ENCODE results near the gene ATXN7L3.
A peak's percentile ranks its signal among the peaks of the same experiment; 100 is the strongest.
"Not testable (repeated sequence)": the region's sequence is repeated elsewhere in the genome, so short reads cannot be mapped to it uniquely, and the experiment has no call there.

ATXN7L3 gene

GRCh38 chr17:44149750-44150329, 49.8 kb downstream of the ATXN7L3 start (continued):
- TF ChIP-seq ZNF513 (tag by site-specific recombination; IDR thresholded peaks at IDR 0.05) (no peak), ZNF10 (tag by site-specific recombination; IDR thresholded peaks at IDR 0.05) (no peak), SCRT2 (tag by site-specific recombination; IDR thresholded peaks at IDR 0.05) (peak; percentile 85)

GRCh38 chr17:44149066-44149465, 50.6 kb downstream of the ATXN7L3 start:
- CTCF ChIA-PET, result interaction anchor here (0.7 to 3.1 kb wide), 5 partner anchors 19 to 374 kb away, joined by 3 to 16 read pairs (median 4); partner anchors contain the start of gene HDAC5
- peaks cover 72 to 80% of the 10 kb centered on the region in 2 experiments for H3K36me3 ChIP-seq (ENCODE audit: control insufficient read depth in 2 of 2, insufficient read depth in 1 of 2, low read length in 2 of 2)
- POLR2A ChIA-PET, result interaction anchor here (0.9 to 1.0 kb wide), 2 partner anchors 24 to 38 kb away, joined by 3 to 4 read pairs; no protein-coding TSS in a partner anchor

GRCh38 chr17:44147812-44148211, 51.9 kb downstream of the ATXN7L3 start:
- Histone ChIP-seq H3K4me1 (ENCODE audit: control insufficient read depth, insufficient read depth, low read length) (peaks cover 3% of the 10 kb centered on the region; the same call in 1 of the 2 replicates), H3K9me3 (ENCODE audit: control insufficient read depth, insufficient read depth, low read depth, low read length) (no peaks in the 10 kb centered on the region), H3K36me3 (ENCODE audit: control insufficient read depth in 2 of 2, insufficient read depth in 1 of 2, low read length in 2 of 2) (peaks cover 62 to 70% of the 10 kb centered on the region in 2 experiments), H3K27ac (ENCODE audit: extremely low read depth, low read depth, low read length) (no peak overlapping the region), H3K4me3 (ENCODE audit: low read depth, low read length) (no peak overlapping the region)
- ChIA-PET CTCF (interaction anchor here (1.0 kb wide), 1 partner anchor 21 kb away, joined by 3 read pairs; no protein-coding TSS in a partner anchor), POLR2A (interaction anchor here (3.2 kb wide), 1 partner anchor 20 kb away, joined by 14 read pairs; no protein-coding TSS in a partner anchor)
- TF ChIP-seq MEIS1 (CRISPR knock-in tag; IDR thresholded peaks at IDR 0.05; ENCODE audit: borderline replicate concordance) (no peak), ZBTB8A (tag by site-specific recombination; IDR thresholded peaks at IDR 0.05) (no peak), ZNF19 (tag by site-specific recombination; IDR thresholded peaks at IDR 0.05; ENCODE audit: low read depth) (no peak), TRIM28 (IDR thresholded peaks at IDR 0.05; ENCODE audit: borderline replicate concordance, low read length) (no peak), ZNF280C (tag by site-specific recombination; IDR thresholded peaks at IDR 0.05) (no peak)

More at GRCh38 chr17:44149066-44149465, 50.6 kb downstream of the ATXN7L3 start:
- not testable (repeated sequence) for H3K4me3 ChIP-seq (ENCODE audit: low read depth, low read length); H3K9me3 ChIP-seq (ENCODE audit: control insufficient read depth, insufficient read depth, low read depth, low read length); H3K4me1 ChIP-seq (ENCODE audit: control insufficient read depth, insufficient read depth, low read length); H3K27ac ChIP-seq (ENCODE audit: extremely low read depth, low read depth, low read length)

- H3K4me3 ChIP-seq (ENCODE audit: low read depth, low read length), result no peak overlapping the region
- ChIA-PET CTCF (interaction anchor here (0.6 to 4.1 kb wide), 8 partner anchors 19 to 377 kb away, joined by 3 to 20 read pairs (median 4); partner anchors contain the start of gene ASB16), POLR2A (interaction anchor here (0.5 to 3.2 kb wide), 9 partner anchors 21 to 482 kb away, joined by 3 to 14 read pairs (median 4); partner anchors contain the start of genes HDAC5 and TMUB2)
- H3K27ac ChIP-seq (ENCODE audit: extremely low read depth, low read depth, low read length), result no peak overlapping the region
- H3K4me1 ChIP-seq (ENCODE audit: control insufficient read depth, insufficient read depth, low read length), result peaks cover 3% of the 10 kb centered on the region; the same call in 1 of the 2 replicates
- H3K36me3 ChIP-seq (ENCODE audit: control insufficient read depth in 2 of 2, insufficient read depth in 1 of 2, low read length in 2 of 2), result peaks cover 55 to 61% of the 10 kb centered on the region in 2 experiments
- H3K9me3 ChIP-seq (ENCODE audit: control insufficient read depth, insufficient read depth, low read depth, low read length), result no peaks in the 10 kb centered on the region
- TF ChIP-seq ZNF701 (tag by site-specific recombination; IDR thresholded peaks at IDR 0.05), result no peak
- TF ChIP-seq PRDM10 (tag by site-specific recombination; IDR thresholded peaks at IDR 0.05), result no peak
- no peak for TF ChIP-seq ZNF501 (tag by site-specific recombination; IDR thresholded peaks at IDR 0.05)
- no peak for TF ChIP-seq ZNF776 (tag by site-specific recombination; IDR thresholded peaks at IDR 0.05; ENCODE audit: borderline replicate concordance)
- no peak for TF ChIP-seq ZNF571 (tag by site-specific recombination; IDR thresholded peaks at IDR 0.05)
- peak; percentile 66 for TF ChIP-seq INSM2 (tag by site-specific recombination; IDR thresholded peaks at IDR 0.05)
- TF ChIP-seq ZNF211 (tag by site-specific recombination; IDR thresholded peaks at IDR 0.05; ENCODE audit: low read depth), result no peak
- TF ChIP-seq OSR2 (tag by site-specific recombination; IDR thresholded peaks at IDR 0.05), result no peak
- TF ChIP-seq BCL11A (tag by site-specific recombination; IDR thresholded peaks at IDR 0.05; ENCODE audit: low read depth), result no peak
These were observed 53.0 kb downstream of the ATXN7L3 start for GRCh38 chr17:44146375-44147346.
